ENCODE results near the gene PGF. TPM values are rescaled to one million over a fixed set of nuclear protein-coding genes. Genes with fewer than 3 reads are reported as not detected.

Gene PGF
- total RNA-seq, 1 donor from 2014 or later = 44.8 TPM

GRCh38 chr14:74979029-74979428 is 23.6 kb upstream of the PGF start:
- DNase-seq (ENCODE audit: low read depth in 2 of 2) = no peak

GRCh38 chr14:74978416-74978947 is 23.1 kb upstream of the PGF start:
- no peak for DNase-seq (ENCODE audit: low read depth in 2 of 2)

DNA sequence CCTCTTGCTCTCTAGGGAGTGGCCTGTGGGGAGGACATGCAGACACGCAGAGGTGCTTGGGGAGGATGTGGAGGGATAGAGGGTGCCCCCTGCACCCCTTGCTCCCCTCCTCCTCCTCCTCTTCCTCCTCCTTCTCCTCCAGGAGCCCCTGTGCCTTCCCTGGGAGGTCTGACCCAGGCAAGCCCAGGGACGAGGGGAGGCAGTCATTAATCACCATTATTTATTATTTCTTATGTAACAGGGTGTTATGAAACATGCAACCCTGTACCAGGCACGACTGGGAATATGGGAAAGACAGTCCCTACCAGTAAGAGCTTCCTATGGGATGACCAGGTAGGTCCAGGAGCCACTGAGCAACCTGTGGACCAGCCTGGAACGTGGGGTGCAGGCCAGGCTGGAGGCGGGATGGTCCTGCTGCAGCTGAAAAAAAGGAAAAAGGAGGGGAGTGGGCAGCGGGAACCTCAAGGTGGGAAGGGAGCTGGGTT is 22.5 kb upstream of the PGF start:
- no peak for DNase-seq (ENCODE audit: low read depth in 2 of 2)

- DNase-seq (ENCODE audit: low read depth in 2 of 2) = no peak
Measured at GRCh38 chr14:74977164-74977900, 21.9 kb upstream of the PGF start.

DNA sequence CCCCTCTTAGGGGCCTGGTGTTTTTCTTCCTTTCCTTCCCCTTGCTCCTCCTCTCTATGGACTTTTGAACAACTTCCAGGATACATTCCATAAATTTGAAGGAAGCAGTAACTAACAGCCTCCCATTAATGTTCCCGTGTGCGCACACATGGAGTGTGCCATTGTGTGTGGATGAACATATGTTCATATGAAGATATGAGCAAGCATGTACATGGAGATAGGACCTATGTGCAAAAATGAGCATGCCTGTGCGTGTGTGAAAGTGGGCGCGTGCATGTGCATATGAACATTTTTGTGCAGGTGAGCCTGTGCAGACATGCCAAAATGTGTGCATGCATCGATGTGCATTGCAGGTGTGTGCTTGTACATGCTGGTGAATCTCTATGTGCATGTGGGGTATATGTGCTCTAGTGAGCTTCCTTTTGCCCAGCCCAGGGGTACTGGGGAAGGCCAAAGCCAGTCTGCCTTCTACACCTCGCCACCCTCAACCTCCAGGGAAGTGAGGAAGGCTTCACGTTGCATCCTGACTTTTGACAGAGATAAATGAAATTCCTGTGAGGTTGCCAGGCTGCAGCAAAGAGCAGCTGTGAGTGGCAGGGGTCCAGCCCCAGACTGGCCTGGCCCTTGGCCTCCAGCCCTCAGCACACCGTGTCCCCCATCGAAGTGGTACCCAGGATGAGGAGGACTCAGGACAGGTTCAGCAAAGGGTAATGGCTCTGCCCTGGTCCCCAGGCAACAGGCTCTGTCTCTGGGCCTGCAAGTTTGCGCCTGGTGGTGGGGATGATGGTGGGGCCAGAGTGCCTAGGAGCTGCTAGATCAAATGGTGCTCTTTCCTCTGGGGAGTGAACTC is 21.1 kb upstream of the PGF start:
- DNase-seq (ENCODE audit: low read depth in 2 of 2) = no peak

- no peak for DNase-seq (ENCODE audit: low read depth in 2 of 2)
Measured at GRCh38 chr14:74975059-74975810, 19.8 kb upstream of the PGF start.

DNA sequence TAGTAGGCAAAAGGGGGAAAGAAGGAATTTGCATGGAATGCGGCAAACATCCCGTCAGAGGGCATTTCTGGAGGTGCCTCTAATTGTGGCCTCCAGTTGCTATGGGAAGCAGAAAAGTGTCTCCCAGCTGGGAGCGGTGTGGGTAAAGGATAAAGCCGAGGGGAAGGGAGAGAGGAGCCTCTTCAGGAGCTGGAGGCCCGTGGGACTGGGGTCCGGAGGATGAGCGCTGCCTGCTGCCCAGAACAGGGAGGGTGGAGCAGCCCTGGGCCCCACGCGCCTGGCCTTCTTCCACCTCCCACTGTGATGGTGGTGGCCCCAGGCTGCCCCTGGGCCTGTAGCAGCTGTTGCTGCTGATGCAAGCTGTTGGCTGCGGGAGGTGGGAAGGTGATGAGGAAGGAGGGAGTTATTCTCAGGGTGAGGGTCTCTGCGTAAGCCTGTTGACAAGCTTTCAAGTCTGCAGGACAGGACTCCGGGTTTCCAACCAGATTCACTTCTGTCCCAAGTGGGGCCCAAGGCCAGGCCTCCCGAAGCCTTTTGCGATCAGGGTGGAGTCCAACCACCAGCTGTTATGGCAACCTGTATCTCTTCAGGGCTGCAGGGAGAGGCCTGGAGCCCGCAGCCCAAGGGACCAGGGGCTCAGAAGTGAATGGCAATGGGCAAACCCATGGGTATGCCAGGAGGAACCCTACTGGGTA is 19.1 kb upstream of the PGF start:
- no peak for DNase-seq (ENCODE audit: low read depth in 2 of 2)

GRCh38 chr14:74973905-74974363 is 18.5 kb upstream of the PGF start:
- DNase-seq (ENCODE audit: low read depth in 2 of 2) = no peak

DNA sequence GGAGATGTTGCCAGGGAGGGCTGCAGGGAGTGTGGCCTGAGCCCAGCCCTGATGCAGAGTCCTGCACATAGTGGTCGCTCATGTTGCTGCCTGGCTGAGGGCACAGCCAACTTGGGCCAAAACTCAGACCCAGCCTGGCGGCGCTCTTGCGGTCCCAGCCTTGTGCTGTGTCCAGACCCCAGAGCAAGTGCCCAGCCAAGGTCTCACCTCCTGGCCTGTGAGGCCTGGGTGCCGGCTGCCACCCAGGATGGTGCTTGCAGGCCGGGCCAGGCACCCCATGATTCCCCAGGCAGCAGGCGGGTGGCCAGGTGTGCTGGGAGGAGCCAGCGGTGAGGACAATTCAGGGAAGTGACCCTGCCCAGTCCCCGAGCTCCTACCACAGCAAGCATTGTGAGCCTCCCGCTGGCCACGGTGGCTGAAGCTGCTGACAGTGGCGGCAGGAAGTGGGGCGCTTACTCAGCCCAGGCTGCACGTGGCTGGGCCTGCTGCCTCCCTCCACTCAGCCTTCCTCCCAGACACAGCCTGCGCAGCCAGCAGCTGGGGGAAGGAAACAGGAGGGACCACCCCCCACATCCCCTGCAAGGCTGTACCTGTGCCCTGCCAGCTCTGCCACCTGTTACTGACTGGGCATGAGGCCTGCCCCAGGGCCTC is 17.7 kb upstream of the PGF start:
- peak; percentile 74 to 95 for DNase-seq (ENCODE audit: low read depth in 2 of 2)

DNA sequence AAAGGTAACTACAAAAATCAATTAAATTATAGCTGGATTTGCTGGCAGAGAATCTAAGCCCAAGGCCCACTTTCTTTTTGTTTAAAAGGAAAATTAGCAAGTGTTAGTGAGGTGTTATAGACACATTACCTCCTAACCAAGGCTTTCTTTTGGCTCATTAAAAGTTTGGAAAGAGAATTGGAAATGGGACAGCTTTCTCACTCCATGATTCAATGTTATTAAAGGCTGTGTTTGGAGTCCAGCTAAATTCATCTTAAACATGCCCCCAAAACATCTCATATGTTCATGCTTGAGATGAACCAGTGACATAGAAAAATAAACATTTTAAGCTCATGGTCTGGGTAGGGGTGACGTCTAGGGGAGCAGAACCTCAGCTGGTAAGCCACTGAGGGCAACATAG is 13.4 kb upstream of the PGF start:
- no peak for DNase-seq (ENCODE audit: low read depth in 2 of 2)

- peak in 1 of 2 donors; percentile 82 for DNase-seq (ENCODE audit: low read depth in 2 of 2)
Measured at GRCh38 chr14:74965486-74966153, 10.2 kb upstream of the PGF start.

- peak in 1 of 2 donors; percentile 79 for DNase-seq (ENCODE audit: low read depth in 2 of 2)
Measured at GRCh38 chr14:74964787-74965485, 9.5 kb upstream of the PGF start.

GRCh38 chr14:74963705-74964271 is 8.4 kb upstream of the PGF start:
- no peak for DNase-seq (ENCODE audit: low read depth in 2 of 2)

DNA sequence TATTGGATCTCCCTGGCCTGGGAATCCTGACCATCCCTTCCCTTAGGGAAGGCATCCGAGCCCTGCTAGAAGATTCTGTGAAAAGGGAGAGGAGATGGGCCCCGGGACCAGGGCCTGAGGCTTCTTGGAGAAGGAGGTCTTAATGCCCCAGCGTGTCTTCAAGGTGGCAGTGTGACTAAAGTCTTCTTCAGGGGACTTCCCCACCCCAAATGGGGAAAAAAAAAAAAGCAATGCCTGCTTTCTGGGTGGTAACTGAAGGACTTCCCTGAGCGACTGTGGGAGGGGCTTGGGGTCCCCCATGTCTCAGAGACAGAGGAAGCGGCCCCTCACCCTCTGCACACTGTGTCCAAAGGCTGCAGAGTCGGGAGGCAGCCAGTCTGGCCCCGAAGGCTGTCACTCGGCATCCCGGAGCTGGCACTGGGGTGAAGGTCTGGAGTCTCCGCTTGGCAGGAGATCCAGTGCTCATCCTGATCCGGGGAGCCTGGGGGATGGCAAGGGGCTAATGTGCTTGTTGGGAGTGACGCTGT is 7.8 kb upstream of the PGF start:
- no peak for DNase-seq (ENCODE audit: low read depth in 2 of 2)

- DNase-seq (ENCODE audit: low read depth in 2 of 2) = no peak
Measured at GRCh38 chr14:74962493-74962892, 7.1 kb upstream of the PGF start.

GRCh38 chr14:74962046-74962445 is 6.6 kb upstream of the PGF start:
- DNase-seq (ENCODE audit: low read depth in 2 of 2) = no peak

- DNase-seq (ENCODE audit: low read depth in 2 of 2) = no peak
Measured at GRCh38 chr14:74961238-74961911, 6.0 kb upstream of the PGF start.

DNA sequence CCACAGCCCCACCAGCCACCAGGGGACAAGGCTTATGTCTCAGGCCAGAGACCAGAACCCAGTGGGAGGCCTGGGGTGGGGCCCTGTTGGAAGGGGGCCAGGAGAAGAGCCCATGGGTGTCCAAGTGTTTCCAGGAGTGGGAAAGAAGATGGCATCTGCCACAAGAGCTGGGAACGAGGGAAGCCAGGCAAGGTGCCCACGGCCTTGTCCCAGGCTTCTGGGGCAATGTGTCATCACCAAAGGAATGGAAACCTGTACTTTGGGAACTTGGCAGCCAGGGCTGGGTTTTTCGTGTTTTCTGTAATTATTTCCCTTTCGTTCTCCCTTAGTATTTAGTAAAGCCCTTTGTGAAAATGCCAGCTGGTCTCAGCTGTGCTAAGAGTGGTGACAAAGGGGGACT is 5.3 kb upstream of the PGF start:
- DNase-seq (ENCODE audit: low read depth in 2 of 2) = no peak
